Astrocyte (in vitro differentiated cells and primary cell): ENCODE measurements around the gene ATRIP. TPM values are rescaled to one million over a fixed set of nuclear protein-coding genes. Genes with fewer than 3 reads are reported as not detected.
A peak's percentile ranks its signal among the peaks of the same experiment; 100 is the strongest.

Source experiments
- DNase-seq: peaks from one replicate; pipeline ENCODE4 v3.0.0-alpha.2; 2010; ENCODE audit warnings: low read depth
- FAIRE-seq: peaks from 2 replicates; lab custom pipeline; 2011; peaks lifted over from hg19 to GRCh38; lab: Jason Lieb, UNC
- H2AFZ ChIP-seq: 2 replicates; pipeline ENCODE4 v1.6.0; 2012; ENCODE audit warnings: low read depth, low read length, inconsistent platforms
- H3K27ac ChIP-seq: 2 replicates; pipeline ENCODE4 v1.5.1; 2011; ENCODE audit warnings: low read depth, low read length, inconsistent platforms
- H3K27me3 ChIP-seq: 2 replicates; pipeline ENCODE4 v1.6.0; 2011; ENCODE audit warnings: low read length, inconsistent platforms; ENCODE audit not compliant: insufficient read depth
- H3K36me3 ChIP-seq: 2 replicates; pipeline ENCODE4 v1.5.1; 2011; ENCODE audit warnings: low read length, inconsistent platforms; ENCODE audit not compliant: insufficient read depth
- H3K4me1 ChIP-seq: 2 replicates; pipeline ENCODE4 v1.5.1; 2011; ENCODE audit warnings: low read length, inconsistent platforms; ENCODE audit not compliant: insufficient read depth
- H3K4me2 ChIP-seq: 2 replicates; pipeline ENCODE4 v1.6.0; 2012; ENCODE audit warnings: low read length, inconsistent platforms
- H3K4me3 ChIP-seq: 2 replicates; pipeline ENCODE4 v1.5.1; 2011; ENCODE audit warnings: low read depth, mild to moderate bottlenecking, low read length, inconsistent platforms; ENCODE audit not compliant: insufficient read depth
- H3K79me2 ChIP-seq: 2 replicates; pipeline ENCODE4 v1.6.0; 2012; ENCODE audit warnings: mild to moderate bottlenecking, low read length, inconsistent platforms; ENCODE audit not compliant: insufficient read depth
- H3K9ac ChIP-seq: 2 replicates; pipeline ENCODE4 v1.6.0; 2012; ENCODE audit warnings: mild to moderate bottlenecking, low read length, inconsistent platforms
- H3K9me3 ChIP-seq: 2 replicates; pipeline ENCODE4 v1.5.1; 2012; ENCODE audit warnings: low read depth, mild to moderate bottlenecking, low read length, inconsistent platforms; ENCODE audit not compliant: insufficient read depth
- H4K20me1 ChIP-seq: 2 replicates; pipeline ENCODE4 v1.6.0; 2012; ENCODE audit warnings: low read length, inconsistent platforms; ENCODE audit not compliant: insufficient read depth
- H3K27ac Mint-ChIP-seq: one replicate; pipeline ENCODE4 v1.8.0; 2021; ENCODE audit warnings: mild to moderate bottlenecking, mixed read lengths; ENCODE audit not compliant: unreplicated experiment
- H3K27me3 Mint-ChIP-seq: one replicate; pipeline ENCODE4 v1.8.0; 2021; ENCODE audit warnings: low read depth, mixed read lengths; ENCODE audit not compliant: unreplicated experiment
- H3K36me3 Mint-ChIP-seq: one replicate; pipeline ENCODE4 v1.8.0; 2021; ENCODE audit warnings: low read depth, mixed read lengths; ENCODE audit not compliant: unreplicated experiment
- H3K4me1 Mint-ChIP-seq: one replicate; pipeline ENCODE4 v1.8.0; 2021; ENCODE audit warnings: low read depth, mixed read lengths; ENCODE audit not compliant: unreplicated experiment
- H3K4me3 Mint-ChIP-seq: one replicate; pipeline ENCODE4 v1.8.0; 2021; ENCODE audit warnings: mild to moderate bottlenecking, moderate library complexity, mixed read lengths; ENCODE audit not compliant: unreplicated experiment
- H3K9me3 Mint-ChIP-seq: one replicate; pipeline ENCODE4 v1.8.0; 2021; ENCODE audit warnings: mild to moderate bottlenecking, mixed read lengths; ENCODE audit not compliant: unreplicated experiment
- EZH2 ChIP-seq: IDR thresholded peaks from 2 replicates; pipeline ENCODE4 v1.6.1; 2012; ENCODE audit warnings: mild to moderate bottlenecking, low read length, inconsistent platforms; ENCODE audit not compliant: insufficient read depth
- total RNA-seq: library from RNA; stranded (reverse); gene quantifications from 2 replicates; pipeline ENCODE4 v1.2.1, GENCODE V29; 2021
- TF ChIP-seq, protein P1 (sequence below): IDR thresholded peaks from 2 replicates; pipeline ENCODE4 v1.5.1; 2011; ENCODE audit warnings: low read depth, mild to moderate bottlenecking, inconsistent platforms, low read length, moderate library complexity; ENCODE audit not compliant: insufficient read depth

Gene ATRIP
- total RNA-seq, 1 donor from 2014 or later = 6.2 TPM

DNA sequence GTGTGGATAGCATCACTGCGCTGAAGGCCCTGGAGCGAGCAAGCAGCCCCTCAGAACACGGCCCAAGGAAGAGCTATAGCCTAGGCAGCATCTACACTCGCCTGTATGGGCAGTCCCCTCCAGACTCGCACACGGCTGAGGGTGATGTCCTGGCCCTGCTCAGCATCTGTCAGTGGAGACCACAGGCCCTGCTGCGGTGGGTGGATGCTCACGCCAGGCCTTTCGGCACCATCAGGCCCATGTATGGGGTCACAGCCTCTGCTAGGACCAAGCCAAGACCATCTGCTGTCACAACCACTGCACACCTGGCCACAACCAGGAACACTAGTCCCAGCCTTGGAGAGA lies 20.5 kb downstream of the ATRIP start:
- H3K27ac ChIP-seq = peak overlapping the region; percentile 100
- H4K20me1 ChIP-seq = peaks cover 14% of the 10 kb centered on the region

DNA sequence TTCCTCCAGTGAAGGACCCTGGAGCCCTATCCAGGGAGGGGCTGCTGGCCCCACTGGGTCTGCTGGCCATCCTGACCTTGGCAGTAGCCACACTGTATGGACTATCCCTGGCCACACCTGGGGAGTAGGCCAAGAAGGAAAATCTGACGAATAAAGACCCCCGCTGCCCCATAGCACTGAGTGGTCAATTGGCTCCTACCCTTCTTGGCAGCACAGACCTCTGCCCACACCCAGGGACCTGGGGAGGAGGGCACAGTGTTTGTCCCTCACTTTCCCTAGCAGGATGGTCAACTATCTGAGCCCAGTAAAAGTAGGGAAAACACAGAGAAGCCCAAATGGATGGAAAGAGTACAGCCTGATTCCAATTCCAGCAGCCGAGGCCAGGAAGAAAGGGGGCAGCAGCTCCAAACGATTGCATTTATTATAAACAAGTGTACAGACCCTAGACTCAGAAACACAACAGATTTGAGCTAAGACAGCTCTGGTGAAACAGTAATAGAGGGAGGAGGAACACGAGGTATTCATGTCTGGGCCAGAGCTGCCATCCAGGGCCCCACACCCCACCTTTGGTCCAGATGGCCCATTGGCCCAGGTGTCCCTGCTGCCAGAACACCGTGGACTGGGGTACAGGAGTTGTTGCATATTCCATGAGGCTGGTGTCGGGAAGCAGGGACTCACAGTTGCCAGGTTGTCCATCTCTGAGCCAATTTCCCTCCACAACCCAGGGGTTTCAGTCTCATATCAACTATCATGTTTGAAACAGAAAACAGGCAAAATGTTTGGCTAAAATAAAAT lies 21.1 kb downstream of the ATRIP start:
- TF ChIP-seq EZH2 = no peak
- TF ChIP-seq, protein P1, sequence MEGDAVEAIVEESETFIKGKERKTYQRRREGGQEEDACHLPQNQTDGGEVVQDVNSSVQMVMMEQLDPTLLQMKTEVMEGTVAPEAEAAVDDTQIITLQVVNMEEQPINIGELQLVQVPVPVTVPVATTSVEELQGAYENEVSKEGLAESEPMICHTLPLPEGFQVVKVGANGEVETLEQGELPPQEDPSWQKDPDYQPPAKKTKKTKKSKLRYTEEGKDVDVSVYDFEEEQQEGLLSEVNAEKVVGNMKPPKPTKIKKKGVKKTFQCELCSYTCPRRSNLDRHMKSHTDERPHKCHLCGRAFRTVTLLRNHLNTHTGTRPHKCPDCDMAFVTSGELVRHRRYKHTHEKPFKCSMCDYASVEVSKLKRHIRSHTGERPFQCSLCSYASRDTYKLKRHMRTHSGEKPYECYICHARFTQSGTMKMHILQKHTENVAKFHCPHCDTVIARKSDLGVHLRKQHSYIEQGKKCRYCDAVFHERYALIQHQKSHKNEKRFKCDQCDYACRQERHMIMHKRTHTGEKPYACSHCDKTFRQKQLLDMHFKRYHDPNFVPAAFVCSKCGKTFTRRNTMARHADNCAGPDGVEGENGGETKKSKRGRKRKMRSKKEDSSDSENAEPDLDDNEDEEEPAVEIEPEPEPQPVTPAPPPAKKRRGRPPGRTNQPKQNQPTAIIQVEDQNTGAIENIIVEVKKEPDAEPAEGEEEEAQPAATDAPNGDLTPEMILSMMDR = no peak
- Mint-ChIP-seq H3K4me1 (peaks cover 14% of the 10 kb centered on the region), H3K4me3 (no peak overlapping the region), H3K9me3 (no peaks in the 10 kb centered on the region), H3K27me3 (no peaks in the 10 kb centered on the region), H3K36me3 (peaks cover 14% of the 10 kb centered on the region), H3K27ac (peak overlapping the region; percentile 49)
- Histone ChIP-seq H3K4me3 (no peak overlapping the region), H3K9ac (peak overlapping the region; percentile 97), H3K27ac (peak overlapping the region; percentile 100), H4K20me1 (peaks cover 14% of the 10 kb centered on the region), H2AFZ (no peak overlapping the region), H3K27me3 (no peaks in the 10 kb centered on the region), H3K4me1 (peaks cover 29% of the 10 kb centered on the region), H3K36me3 (peaks cover 8% of the 10 kb centered on the region), H3K4me2 (peak overlapping the region; percentile 87), H3K79me2 (peaks cover 64% of the 10 kb centered on the region), H3K9me3 (no peaks in the 10 kb centered on the region)
- DNase-seq (no peak), FAIRE-seq (no peak)

More for the DNA sequence above, 20.5 kb downstream of the ATRIP start:
- Histone ChIP-seq H3K9ac (peak overlapping the region; percentile 97), H3K4me2 (peak overlapping the region; percentile 87), H3K27me3 (no peaks in the 10 kb centered on the region), H2AFZ (no peak overlapping the region), H3K4me3 (peak overlapping the region; percentile 61), H3K9me3 (no peaks in the 10 kb centered on the region), H3K4me1 (peaks cover 29% of the 10 kb centered on the region), H3K79me2 (peaks cover 58% of the 10 kb centered on the region), H3K36me3 (peaks cover 9% of the 10 kb centered on the region)
- DNase-seq (no peak), FAIRE-seq (no peak)
- Mint-ChIP-seq H3K9me3 (no peaks in the 10 kb centered on the region), H3K4me1 (peaks cover 14% of the 10 kb centered on the region), H3K4me3 (no peak overlapping the region), H3K36me3 (peaks cover 14% of the 10 kb centered on the region), H3K27ac (peak overlapping the region; percentile 83), H3K27me3 (no peaks in the 10 kb centered on the region)
- TF ChIP-seq EZH2 = no peak
- TF ChIP-seq, protein P1 = no peak

DNA sequence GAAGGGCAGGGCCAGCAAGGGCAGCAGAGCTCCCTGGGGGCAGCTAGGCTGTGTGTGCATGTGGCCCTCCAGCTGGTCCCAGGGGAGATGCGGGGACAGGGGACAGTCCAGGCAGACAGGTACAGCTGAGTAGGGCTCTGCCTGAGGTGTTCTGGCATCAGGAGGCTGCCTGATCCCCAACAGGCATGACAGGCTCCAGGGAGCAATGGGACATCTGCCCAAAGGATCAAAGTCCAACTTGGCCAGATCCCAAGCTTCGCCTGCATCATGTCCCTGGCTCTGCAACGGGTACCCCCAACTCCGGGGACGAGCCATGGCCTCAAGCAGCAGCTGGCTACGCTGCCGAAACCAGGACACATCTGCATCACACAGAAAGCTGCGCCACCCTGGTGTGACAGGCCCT lies 21.8 kb downstream of the ATRIP start:
- Histone ChIP-seq H4K20me1 (peaks cover 14% of the 10 kb centered on the region), H3K79me2 (peaks cover 66% of the 10 kb centered on the region), H3K27ac (no peak overlapping the region), H2AFZ (no peak overlapping the region), H3K36me3 (peaks cover 7% of the 10 kb centered on the region), H3K9me3 (no peaks in the 10 kb centered on the region), H3K4me2 (no peak overlapping the region), H3K27me3 (no peaks in the 10 kb centered on the region), H3K9ac (no peak overlapping the region), H3K4me1 (peaks cover 32% of the 10 kb centered on the region), H3K4me3 (no peak overlapping the region)
- H3K27ac Mint-ChIP-seq = no peak overlapping the region
- H3K4me1 Mint-ChIP-seq = peaks cover 18% of the 10 kb centered on the region
- no peaks in the 10 kb centered on the region for H3K9me3 Mint-ChIP-seq
- FAIRE-seq (no peak), DNase-seq (no peak)
- TF ChIP-seq EZH2 = no peak
- TF ChIP-seq, protein P1 = no peak
- no peaks in the 10 kb centered on the region for H3K27me3 Mint-ChIP-seq
- H3K4me3 Mint-ChIP-seq = no peak overlapping the region
- H3K36me3 Mint-ChIP-seq = peaks cover 14% of the 10 kb centered on the region
